GM21515 (cell line): ENCODE measurements around the gene ASB16.
"Not testable (repeated sequence)": the region's sequence is repeated elsewhere in the genome, so short reads cannot be mapped to it uniquely, and the experiment has no call there.

Experiments
- ATAC-seq: cut with Tn5 transposase; IDR thresholded peaks from one replicate; pipeline ENCODE4 v1.9.1; 2021; ENCODE audit not compliant: unreplicated experiment

The ASB16 gene

GRCh38 chr17:44170499-44171201, at the start of gene ASB16:
ASB16 (plus strand) TSS chr17:44170704; CDS start chr17:44170790, 86 bp downstream.
- no peak for ATAC-seq

- no peak for ATAC-seq
Measured at GRCh38 chr17:44120851-44121605, 49.5 kb upstream of the ASB16 start.

GRCh38 chr17:44121997-44122815, 48.3 kb upstream of the ASB16 start:
- no peak for ATAC-seq

- ATAC-seq, result peak; percentile 29
Measured at GRCh38 chr17:44122816-44123355, 47.6 kb upstream of the ASB16 start.

GRCh38 chr17:44123356-44124117, 47.0 kb upstream of the ASB16 start, which contains the start of gene HDAC5:
HDAC5 (minus strand) TSS chr17:44123641; CDS start chr17:44117515, 6,126 bp downstream.
- peak; percentile 77 for ATAC-seq

GRCh38 chr17:44124118-44124438, 46.4 kb upstream of the ASB16 start:
- ATAC-seq, result no peak

- no peak for ATAC-seq
Measured at GRCh38 chr17:44128383-44128782, 42.1 kb upstream of the ASB16 start.

GRCh38 chr17:44130693-44131349, 39.7 kb upstream of the ASB16 start:
- ATAC-seq, result no peak

GRCh38 chr17:44131372-44131771, 39.1 kb upstream of the ASB16 start:
- not testable (repeated sequence) for ATAC-seq

GRCh38 chr17:44132275-44132821, 38.2 kb upstream of the ASB16 start:
- no peak for ATAC-seq

- ATAC-seq, result no peak
Measured at GRCh38 chr17:44133918-44134476, 36.5 kb upstream of the ASB16 start.

- no peak for ATAC-seq
Measured at GRCh38 chr17:44134752-44135568, 35.5 kb upstream of the ASB16 start.

- ATAC-seq, result no peak
Measured at GRCh38 chr17:44137891-44138709, 32.4 kb upstream of the ASB16 start.

GRCh38 chr17:44143921-44144320, 26.6 kb upstream of the ASB16 start:
- ATAC-seq, result not testable (repeated sequence)

- no peak for ATAC-seq
Measured at GRCh38 chr17:44144966-44145739, 25.4 kb upstream of the ASB16 start.

- ATAC-seq, result no peak
Measured at GRCh38 chr17:44146375-44147346, 23.8 kb upstream of the ASB16 start.
